ENCODE measurements around the gene SNX7. TPM values are rescaled to one million over a fixed set of nuclear protein-coding genes. Genes with fewer than 3 reads are reported as not detected.

Gene SNX7
- total RNA-seq, 1 experiment from 2014 or later, result 22.8 TPM

GRCh38 chr1:98797506-98797905, 136.0 kb downstream of the SNX7 start:
- Mint-ChIP-seq H3K4me3 (ENCODE audit: low read depth, unreplicated experiment) (no peak overlapping the region), H3K36me3 (ENCODE audit: insufficient read depth, unreplicated experiment) (no peaks in the 10 kb centered on the region), H3K4me1 (ENCODE audit: low read depth, unreplicated experiment) (no peaks in the 10 kb centered on the region), H3K27ac (ENCODE audit: unreplicated experiment) (no peak overlapping the region), H3K9me3 (ENCODE audit: low read depth, unreplicated experiment) (no peaks in the 10 kb centered on the region), H3K27me3 (ENCODE audit: unreplicated experiment) (no peaks in the 10 kb centered on the region)
- intact Hi-C loops (cut with micrococcal nuclease; ENCODE audit: unreplicated experiment), result loop anchor here (10.0 kb wide), 2 partner anchors 187 to 687 kb away; no protein-coding TSS in a partner anchor
- TF ChIP-seq, protein P1, sequence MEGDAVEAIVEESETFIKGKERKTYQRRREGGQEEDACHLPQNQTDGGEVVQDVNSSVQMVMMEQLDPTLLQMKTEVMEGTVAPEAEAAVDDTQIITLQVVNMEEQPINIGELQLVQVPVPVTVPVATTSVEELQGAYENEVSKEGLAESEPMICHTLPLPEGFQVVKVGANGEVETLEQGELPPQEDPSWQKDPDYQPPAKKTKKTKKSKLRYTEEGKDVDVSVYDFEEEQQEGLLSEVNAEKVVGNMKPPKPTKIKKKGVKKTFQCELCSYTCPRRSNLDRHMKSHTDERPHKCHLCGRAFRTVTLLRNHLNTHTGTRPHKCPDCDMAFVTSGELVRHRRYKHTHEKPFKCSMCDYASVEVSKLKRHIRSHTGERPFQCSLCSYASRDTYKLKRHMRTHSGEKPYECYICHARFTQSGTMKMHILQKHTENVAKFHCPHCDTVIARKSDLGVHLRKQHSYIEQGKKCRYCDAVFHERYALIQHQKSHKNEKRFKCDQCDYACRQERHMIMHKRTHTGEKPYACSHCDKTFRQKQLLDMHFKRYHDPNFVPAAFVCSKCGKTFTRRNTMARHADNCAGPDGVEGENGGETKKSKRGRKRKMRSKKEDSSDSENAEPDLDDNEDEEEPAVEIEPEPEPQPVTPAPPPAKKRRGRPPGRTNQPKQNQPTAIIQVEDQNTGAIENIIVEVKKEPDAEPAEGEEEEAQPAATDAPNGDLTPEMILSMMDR (IDR thresholded peaks at IDR 0.05; ENCODE audit: unreplicated experiment), result no peak
- no peak for DNase-seq
- CTCF ChIA-PET, result no interaction called here
- no TSS peak for BruUV-seq (replicated peaks)
